GM10266 (cell line): ENCODE measurements around the gene TECR.

Source experiments
- DNase-seq: peaks from one replicate; pipeline ENCODE4 v3.0.0; 2012; ENCODE audit errors: extremely low spot score
- TF ChIP-seq, protein P1 (sequence below): IDR thresholded peaks from 2 replicates; pipeline ENCODE4 v1.5.1; 2012; ENCODE audit warnings: mild to moderate bottlenecking, low read depth; ENCODE audit not compliant: control insufficient read depth, insufficient read depth; ENCODE audit errors: missing control alignments

TECR gene

DNA sequence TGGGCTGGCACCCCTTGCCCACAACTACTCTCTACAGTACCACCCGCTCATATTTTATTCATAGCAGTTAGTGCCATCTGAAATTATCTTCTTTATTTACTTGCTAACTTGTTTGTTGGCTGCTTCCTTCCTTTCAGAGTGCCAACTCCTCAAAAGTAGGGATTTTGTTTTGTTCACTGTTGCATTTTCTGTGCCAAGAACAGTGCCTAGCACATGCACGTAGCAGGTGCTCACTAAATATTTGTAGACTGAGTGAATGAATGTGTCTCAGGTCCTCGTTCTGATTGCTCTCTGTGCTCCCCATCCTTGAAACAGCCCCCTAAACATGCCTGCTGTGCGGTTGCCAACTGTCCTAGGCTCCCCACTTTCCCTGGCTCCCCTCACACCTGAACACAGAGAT lies 35.0 kb upstream of the TECR start:
- no peak for DNase-seq
- TF ChIP-seq, protein P1, sequence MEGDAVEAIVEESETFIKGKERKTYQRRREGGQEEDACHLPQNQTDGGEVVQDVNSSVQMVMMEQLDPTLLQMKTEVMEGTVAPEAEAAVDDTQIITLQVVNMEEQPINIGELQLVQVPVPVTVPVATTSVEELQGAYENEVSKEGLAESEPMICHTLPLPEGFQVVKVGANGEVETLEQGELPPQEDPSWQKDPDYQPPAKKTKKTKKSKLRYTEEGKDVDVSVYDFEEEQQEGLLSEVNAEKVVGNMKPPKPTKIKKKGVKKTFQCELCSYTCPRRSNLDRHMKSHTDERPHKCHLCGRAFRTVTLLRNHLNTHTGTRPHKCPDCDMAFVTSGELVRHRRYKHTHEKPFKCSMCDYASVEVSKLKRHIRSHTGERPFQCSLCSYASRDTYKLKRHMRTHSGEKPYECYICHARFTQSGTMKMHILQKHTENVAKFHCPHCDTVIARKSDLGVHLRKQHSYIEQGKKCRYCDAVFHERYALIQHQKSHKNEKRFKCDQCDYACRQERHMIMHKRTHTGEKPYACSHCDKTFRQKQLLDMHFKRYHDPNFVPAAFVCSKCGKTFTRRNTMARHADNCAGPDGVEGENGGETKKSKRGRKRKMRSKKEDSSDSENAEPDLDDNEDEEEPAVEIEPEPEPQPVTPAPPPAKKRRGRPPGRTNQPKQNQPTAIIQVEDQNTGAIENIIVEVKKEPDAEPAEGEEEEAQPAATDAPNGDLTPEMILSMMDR, result no peak

DNA sequence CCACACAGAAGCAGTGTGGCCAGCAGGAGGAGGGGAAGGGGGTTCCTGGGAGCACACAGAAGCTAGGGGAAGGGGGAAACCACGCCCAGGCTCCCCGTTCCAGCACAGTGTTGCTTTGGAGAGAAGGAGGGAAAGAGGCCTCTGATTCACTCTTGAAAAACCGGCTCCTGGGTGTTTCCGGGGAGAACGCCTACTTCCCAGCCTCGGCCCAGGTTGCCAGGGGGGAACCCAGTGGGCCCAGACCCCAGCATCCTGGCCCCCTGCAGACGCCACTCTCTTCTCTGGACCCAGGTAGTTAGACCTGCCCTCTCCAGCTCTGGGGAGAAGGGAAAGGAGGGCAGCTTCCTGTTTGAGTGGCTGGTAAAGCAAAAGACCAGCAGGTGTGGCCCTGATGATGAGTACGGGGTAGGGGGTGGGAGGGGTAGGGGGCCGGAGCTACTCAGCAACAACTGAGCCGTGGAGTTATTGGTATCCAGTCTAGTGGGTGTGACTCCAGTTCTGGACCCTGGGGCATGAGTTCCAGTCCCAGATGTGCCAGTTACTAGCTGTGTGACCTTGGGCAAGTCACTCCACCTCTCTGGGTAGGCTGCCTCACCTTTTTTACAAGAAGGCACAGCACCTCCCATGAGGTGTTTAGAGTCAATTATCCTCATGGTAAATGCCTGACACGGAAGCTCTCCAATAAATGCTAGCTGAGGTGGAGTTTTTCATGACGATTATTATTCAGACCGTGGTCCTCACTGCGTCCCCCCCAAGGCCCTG lies 34.3 kb upstream of the TECR start:
- no peak for DNase-seq

DNA sequence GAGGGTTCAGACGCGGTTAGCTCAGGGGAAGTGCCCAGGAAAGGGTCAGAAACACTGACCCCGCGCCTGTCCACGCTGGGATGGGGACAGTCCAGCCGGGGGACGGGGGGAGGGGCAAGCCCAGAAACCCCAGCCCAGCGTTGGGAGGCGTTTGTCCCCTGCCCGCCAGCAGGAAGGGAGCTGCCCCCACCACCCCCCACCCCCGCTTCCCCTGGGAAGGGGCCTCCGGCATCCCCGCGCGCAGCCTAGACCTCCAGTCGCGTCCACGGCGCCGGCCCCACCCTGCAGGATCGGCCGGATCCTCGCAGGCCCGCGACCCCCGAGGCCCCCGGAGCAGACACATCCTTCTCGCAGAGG lies 33.7 kb upstream of the TECR start:
- DNase-seq, result no peak
- TF ChIP-seq, protein P1, result no peak

More for the DNA sequence above, 34.3 kb upstream of the TECR start:
- TF ChIP-seq, protein P1, result no peak

- TF ChIP-seq, protein P1, result no peak
- peak; percentile 99 for DNase-seq
Measured at GRCh38 chr19:14496029-14496833, 33.2 kb upstream of the TECR start, which contains the start of gene GIPC1. Gene GIPC1 (minus strand): TSS chr19:14496127. CDS start chr19:14482976, 13,151 bp downstream.

- TF ChIP-seq, protein P1, result no peak
- DNase-seq, result no peak
Measured at GRCh38 chr19:14496834-14497227, 32.6 kb upstream of the TECR start.

GRCh38 chr19:14497228-14497921 lies 32.0 kb upstream of the TECR start:
- DNase-seq, result no peak
- TF ChIP-seq, protein P1, result no peak
